Measurements from ENCODE around the gene ANKEF1.
"Not testable (repeated sequence)": the region's sequence is repeated elsewhere in the genome, so short reads cannot be mapped to it uniquely, and the experiment has no call there.

ANKEF1 gene

GRCh38 chr20:10034717-10035571 is at the start of gene ANKEF1:
TSS of gene ANKEF1 (plus strand) at chr20:10034987. CDS start at chr20:10038302, 3,315 bp downstream.
- DNase-seq (ENCODE audit: low read depth) = peak; percentile 32

- no peak for DNase-seq (ENCODE audit: low read depth)
These were observed 49.5 kb upstream of the ANKEF1 start for GRCh38 chr20:9985281-9985680.

GRCh38 chr20:9985773-9986172 is 49.0 kb upstream of the ANKEF1 start:
- DNase-seq (ENCODE audit: low read depth) = no peak

- no peak for DNase-seq (ENCODE audit: low read depth)
These were observed 45.6 kb upstream of the ANKEF1 start for GRCh38 chr20:9989066-9989724.

- no peak for DNase-seq (ENCODE audit: low read depth)
These were observed 41.6 kb upstream of the ANKEF1 start for GRCh38 chr20:9993137-9993536.

- DNase-seq (ENCODE audit: low read depth) = no peak
These were observed 40.1 kb upstream of the ANKEF1 start for GRCh38 chr20:9994676-9995075.

- no peak for DNase-seq (ENCODE audit: low read depth)
These were observed 39.1 kb upstream of the ANKEF1 start for GRCh38 chr20:9995510-9996272.

GRCh38 chr20:9996944-9997343 is 37.8 kb upstream of the ANKEF1 start:
- DNase-seq (ENCODE audit: low read depth) = no peak

- no peak for DNase-seq (ENCODE audit: low read depth)
These were observed 35.1 kb upstream of the ANKEF1 start for GRCh38 chr20:9999645-10000044.

- DNase-seq (ENCODE audit: low read depth) = no peak
These were observed 31.9 kb upstream of the ANKEF1 start for GRCh38 chr20:10002866-10003265.

GRCh38 chr20:10004900-10005299 is 29.9 kb upstream of the ANKEF1 start:
- DNase-seq (ENCODE audit: low read depth) = no peak

GRCh38 chr20:10005885-10006284 is 28.9 kb upstream of the ANKEF1 start:
- DNase-seq (ENCODE audit: low read depth) = no peak

GRCh38 chr20:10006447-10007090 is 28.2 kb upstream of the ANKEF1 start:
- DNase-seq (ENCODE audit: low read depth) = no peak

GRCh38 chr20:10007158-10007557 is 27.6 kb upstream of the ANKEF1 start:
- no peak for DNase-seq (ENCODE audit: low read depth)

GRCh38 chr20:10007747-10008146 is 27.0 kb upstream of the ANKEF1 start:
- no peak for DNase-seq (ENCODE audit: low read depth)

- no peak for DNase-seq (ENCODE audit: low read depth)
These were observed 22.3 kb upstream of the ANKEF1 start for GRCh38 chr20:10012464-10012863.

GRCh38 chr20:10014431-10014830 is 20.4 kb upstream of the ANKEF1 start:
- no peak for DNase-seq (ENCODE audit: low read depth)

- DNase-seq (ENCODE audit: low read depth) = no peak
These were observed 13.8 kb upstream of the ANKEF1 start for GRCh38 chr20:10020937-10021336.

- no peak for DNase-seq (ENCODE audit: low read depth)
These were observed 12.2 kb upstream of the ANKEF1 start for GRCh38 chr20:10022625-10023024.

GRCh38 chr20:10023911-10024310 is 10.9 kb upstream of the ANKEF1 start:
- DNase-seq (ENCODE audit: low read depth) = no peak

GRCh38 chr20:10031451-10032215 is 3.2 kb upstream of the ANKEF1 start:
- not testable (repeated sequence) for DNase-seq (ENCODE audit: low read depth)
